ENCODE results near the gene KCNT2.

GRCh38 chr1:196415978-196416377 lies 192.3 kb downstream of the KCNT2 start:
- no peak for TF ChIP-seq SP1 (IDR thresholded peaks at IDR 0.05)
- TF ChIP-seq CTCF (IDR thresholded peaks at IDR 0.05; ENCODE audit: low read depth, low read length, missing input control), result no peak
- TF ChIP-seq YY1 (IDR thresholded peaks at IDR 0.05), result no peak
- no peak for TF ChIP-seq ATF3 (IDR thresholded peaks at IDR 0.05)
- TF ChIP-seq REST (IDR thresholded peaks at IDR 0.05), result no peak
- no peak for TF ChIP-seq RAD21 (IDR thresholded peaks at IDR 0.05)

All from liver (tissue), 3 donors.